ENCODE measurements around the gene CDC5L. TPM values are rescaled to one million over a fixed set of nuclear protein-coding genes. Genes with fewer than 3 reads are reported as not detected.

CDC5L gene
- total RNA-seq, 1 donor = 22.8 TPM

DNA sequence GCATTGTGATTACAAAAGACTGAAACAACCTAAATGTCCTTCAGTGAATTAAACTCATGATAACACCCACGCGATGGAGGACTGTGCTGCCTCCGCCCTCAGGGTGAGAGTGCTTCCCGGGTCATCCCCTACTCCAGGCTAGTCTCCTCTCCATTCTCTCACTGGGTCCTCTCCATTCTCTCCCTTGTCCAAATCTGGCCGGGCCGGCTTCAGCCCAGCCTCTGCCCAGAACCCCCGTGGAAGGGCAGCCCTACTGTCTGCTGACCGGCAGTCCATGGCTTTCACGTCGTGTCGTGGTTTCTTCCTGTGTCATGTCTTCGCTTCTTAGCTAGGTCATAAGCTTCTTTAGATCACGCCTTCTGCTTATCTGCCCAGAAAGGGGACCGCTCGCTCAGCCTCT lies 74.8 kb downstream of the CDC5L start:
- Histone ChIP-seq H3K9me3 (ENCODE audit: low read depth, low read length) (no peaks in the 10 kb centered on the region), H3K4me3 (ENCODE audit: insufficient read depth, low read length) (no peak overlapping the region), H2AFZ (ENCODE audit: low read length) (no peak overlapping the region), H3K27ac (ENCODE audit: low read depth, low read length) (no peak overlapping the region), H3K4me1 (ENCODE audit: insufficient read depth, low read length) (peaks cover 7% of the 10 kb centered on the region), H3K27me3 (ENCODE audit: insufficient read depth, low read length) (no peaks in the 10 kb centered on the region), H4K20me1 (ENCODE audit: insufficient read depth, low read length) (no peaks in the 10 kb centered on the region), H3K79me2 (ENCODE audit: insufficient read depth, low read length) (no peaks in the 10 kb centered on the region), H3K4me2 (ENCODE audit: insufficient read depth, low read length) (no peak overlapping the region), H3K36me3 (ENCODE audit: insufficient read depth, low read length) (no peaks in the 10 kb centered on the region)
- TF ChIP-seq CTCF (IDR thresholded peaks at IDR 0.05; ENCODE audit: extremely low read depth, low read depth, low read length) = no peak
- no peak for DNase-seq (ENCODE audit: insufficient read length, low spot score, missing footprints)

- Histone ChIP-seq H3K27me3 (ENCODE audit: insufficient read depth, low read length) (no peaks in the 10 kb centered on the region), H4K20me1 (ENCODE audit: insufficient read depth, low read length) (no peaks in the 10 kb centered on the region), H3K36me3 (ENCODE audit: insufficient read depth, low read length) (no peaks in the 10 kb centered on the region), H3K27ac (ENCODE audit: low read depth, low read length) (no peak overlapping the region), H3K4me3 (ENCODE audit: insufficient read depth, low read length) (no peak overlapping the region), H3K4me2 (ENCODE audit: insufficient read depth, low read length) (no peak overlapping the region), H3K79me2 (ENCODE audit: insufficient read depth, low read length) (no peaks in the 10 kb centered on the region), H3K4me1 (ENCODE audit: insufficient read depth, low read length) (peaks cover 7% of the 10 kb centered on the region), H2AFZ (ENCODE audit: low read length) (no peak overlapping the region), H3K9me3 (ENCODE audit: low read depth, low read length) (no peaks in the 10 kb centered on the region)
- no peak for TF ChIP-seq CTCF (IDR thresholded peaks at IDR 0.05; ENCODE audit: extremely low read depth, low read depth, low read length)
- no peak for DNase-seq (ENCODE audit: insufficient read length, low spot score, missing footprints)
Measured at GRCh38 chr6:44462797-44463727, 75.6 kb downstream of the CDC5L start.

DNA sequence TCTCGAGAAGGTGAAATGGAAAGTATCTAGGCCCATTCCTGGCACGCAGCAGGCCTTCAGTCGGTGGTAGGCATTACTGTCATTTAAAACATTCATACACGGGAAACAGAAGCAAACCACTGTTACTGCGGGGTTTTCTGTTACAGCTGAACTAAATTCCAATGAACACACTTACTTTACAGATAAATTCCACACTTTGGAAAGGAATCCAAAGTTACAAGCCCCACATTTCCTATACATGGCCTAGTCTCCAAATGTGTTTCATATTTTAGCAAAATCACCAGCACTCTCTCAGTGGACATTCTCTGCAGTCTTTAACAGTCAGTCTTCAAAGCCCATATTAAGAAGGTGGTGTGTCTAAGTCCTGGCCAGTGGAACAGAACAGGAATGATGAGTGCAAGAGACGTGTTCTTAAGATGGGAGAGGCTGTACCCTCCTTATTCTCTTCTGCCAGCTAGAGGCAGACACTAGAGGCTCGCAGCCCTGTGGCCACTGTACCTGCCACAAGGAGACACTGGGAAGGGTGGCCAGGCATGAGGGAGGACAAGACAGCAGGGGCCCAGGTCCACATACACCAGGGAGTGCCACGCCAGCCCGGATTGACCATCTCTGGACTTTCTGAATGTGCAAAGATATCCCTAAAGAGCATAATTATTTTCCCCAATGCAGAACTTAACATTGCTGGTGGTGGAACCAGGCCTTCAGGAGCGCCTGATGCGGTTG lies 76.4 kb downstream of the CDC5L start:
- no peak overlapping the region for H2AFZ ChIP-seq (ENCODE audit: low read length)
- H4K20me1 ChIP-seq (ENCODE audit: insufficient read depth, low read length) = no peaks in the 10 kb centered on the region
- H3K9me3 ChIP-seq (ENCODE audit: low read depth, low read length) = no peaks in the 10 kb centered on the region
- H3K27me3 ChIP-seq (ENCODE audit: insufficient read depth, low read length) = no peaks in the 10 kb centered on the region
- H3K36me3 ChIP-seq (ENCODE audit: insufficient read depth, low read length) = no peaks in the 10 kb centered on the region
- DNase-seq (ENCODE audit: insufficient read length, low spot score, missing footprints) = no peak
- TF ChIP-seq CTCF (IDR thresholded peaks at IDR 0.05; ENCODE audit: extremely low read depth, low read depth, low read length) = no peak
- no peak overlapping the region for H3K4me3 ChIP-seq (ENCODE audit: insufficient read depth, low read length)
- no peaks in the 10 kb centered on the region for H3K79me2 ChIP-seq (ENCODE audit: insufficient read depth, low read length)
- no peak overlapping the region for H3K27ac ChIP-seq (ENCODE audit: low read depth, low read length)
- H3K4me1 ChIP-seq (ENCODE audit: insufficient read depth, low read length) = peaks cover 7% of the 10 kb centered on the region
- no peak overlapping the region for H3K4me2 ChIP-seq (ENCODE audit: insufficient read depth, low read length)
